Stimulated activated CD4-positive, alpha-beta T cell treated with anti-CD3 and anti-CD28 coated beads, Interleukin-1b, Interleukin-23, amount 100 ng/mL, for 1 hour (primary cell): ENCODE data around the gene RNF126.
"Not testable (repeated sequence)": the region's sequence is repeated elsewhere in the genome, so short reads cannot be mapped to it uniquely, and the experiment has no call there.

Experiments used
- DNase-seq, 2 donors: peaks; one replicate each; pipeline ENCODE4 v3.0.0-alpha.2; 2020; ENCODE audit warnings: low read depth in 2 of 2

The RNF126 gene

DNA sequence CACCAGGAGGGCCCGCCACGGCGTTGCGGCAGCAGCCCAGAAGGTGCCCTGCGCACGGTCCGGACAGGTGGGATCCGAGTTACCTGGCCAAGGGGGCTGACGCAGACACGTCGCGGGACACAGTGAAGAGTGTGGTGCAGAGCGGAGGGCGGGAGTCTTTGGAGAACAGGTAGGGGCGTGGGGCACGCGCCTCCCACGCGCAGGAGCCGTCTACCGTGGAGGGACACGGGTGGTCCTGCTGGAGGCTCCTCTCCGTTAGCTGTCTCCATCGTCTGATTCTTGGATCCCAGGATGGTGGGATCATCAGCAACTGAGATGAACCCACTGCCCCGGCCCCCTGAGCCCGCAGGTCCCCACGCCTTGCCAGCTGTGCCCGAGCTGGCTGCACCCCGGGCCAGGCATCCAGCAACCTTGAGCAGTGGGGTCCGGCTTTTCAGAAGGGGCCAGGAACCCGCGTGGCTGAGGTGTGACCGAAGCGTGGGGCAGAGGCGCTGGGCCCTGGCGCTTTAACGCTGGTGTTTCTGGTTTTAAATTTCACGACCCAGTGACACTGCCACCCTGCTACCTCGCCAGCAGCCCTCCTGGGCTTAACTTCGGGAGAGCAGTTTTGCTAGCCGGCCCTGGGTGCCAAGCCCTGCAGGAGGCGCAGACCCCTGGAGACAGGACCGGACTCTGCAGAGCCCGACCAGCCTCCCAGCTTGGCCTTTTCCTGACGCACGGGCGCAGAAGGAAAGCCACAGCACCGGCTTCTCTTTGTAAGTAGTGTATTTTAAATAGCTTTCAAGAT, 16.0 kb downstream of the RNF126 start:
- no peak for DNase-seq

DNA sequence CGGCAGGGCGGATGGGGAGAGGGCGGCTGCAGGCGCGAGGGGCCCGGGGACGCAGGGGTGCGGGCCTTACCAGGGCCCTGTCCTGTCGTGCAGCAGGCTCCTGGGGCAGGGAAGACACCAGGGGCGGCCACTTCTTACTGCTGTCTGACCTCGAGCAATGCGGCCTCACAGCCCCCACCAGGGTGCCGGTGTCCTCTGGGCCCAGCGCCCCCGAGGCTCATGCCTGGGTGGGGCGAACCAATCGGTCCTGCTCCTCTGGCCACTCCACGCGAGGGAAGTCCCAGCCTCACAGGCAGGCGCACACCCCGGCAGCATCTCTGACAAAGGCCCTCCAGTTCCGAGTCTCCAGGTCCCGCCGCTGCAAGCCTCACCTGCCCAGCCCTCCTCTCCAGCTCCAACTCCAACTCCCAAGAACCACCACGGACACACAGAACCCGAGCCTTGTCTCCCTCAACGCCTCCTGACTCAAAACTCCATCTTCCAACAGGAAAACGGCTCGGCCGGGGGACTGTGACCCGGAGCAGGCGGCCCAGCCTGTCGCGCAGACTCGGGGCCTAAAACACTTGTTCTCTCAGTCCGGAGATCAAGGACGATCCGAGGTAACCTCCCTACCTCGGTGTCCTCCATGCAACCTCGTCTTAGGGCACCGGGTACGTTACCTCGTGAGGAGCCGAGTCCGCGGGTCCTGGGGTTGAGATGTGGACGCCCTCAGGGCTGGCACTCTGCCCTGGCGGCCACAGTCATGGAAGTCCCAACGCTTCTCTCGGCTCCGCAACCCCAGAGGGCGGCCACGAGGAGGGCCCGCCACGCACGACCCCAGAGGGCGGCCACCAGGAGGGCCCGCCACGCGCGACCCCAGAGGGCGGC, 16.9 kb downstream of the RNF126 start:
- no peak for DNase-seq

DNA sequence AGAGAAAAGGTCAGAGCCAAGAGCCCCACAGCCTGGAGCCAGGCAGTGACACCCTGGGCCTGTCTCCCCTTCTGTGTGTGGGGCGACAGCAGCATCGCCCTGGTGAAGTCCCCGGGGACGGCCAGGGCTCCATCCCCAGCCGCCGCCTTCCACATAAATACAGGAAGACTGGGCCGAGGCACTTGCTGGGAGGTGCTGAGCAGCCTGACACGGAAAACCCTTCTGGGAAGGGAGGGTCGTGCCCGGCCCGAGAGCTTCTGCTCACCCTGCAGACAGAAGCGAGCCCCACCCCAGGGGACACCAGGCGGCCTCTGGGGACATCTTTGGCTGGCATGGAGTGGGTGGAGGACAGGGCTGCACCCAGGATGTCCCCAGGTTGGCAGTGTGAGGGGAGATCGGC, 18.2 kb downstream of the RNF126 start:
- DNase-seq, result no peak

GRCh38 chr19:644363-644762, 18.7 kb downstream of the RNF126 start:
- no peak for DNase-seq

DNA sequence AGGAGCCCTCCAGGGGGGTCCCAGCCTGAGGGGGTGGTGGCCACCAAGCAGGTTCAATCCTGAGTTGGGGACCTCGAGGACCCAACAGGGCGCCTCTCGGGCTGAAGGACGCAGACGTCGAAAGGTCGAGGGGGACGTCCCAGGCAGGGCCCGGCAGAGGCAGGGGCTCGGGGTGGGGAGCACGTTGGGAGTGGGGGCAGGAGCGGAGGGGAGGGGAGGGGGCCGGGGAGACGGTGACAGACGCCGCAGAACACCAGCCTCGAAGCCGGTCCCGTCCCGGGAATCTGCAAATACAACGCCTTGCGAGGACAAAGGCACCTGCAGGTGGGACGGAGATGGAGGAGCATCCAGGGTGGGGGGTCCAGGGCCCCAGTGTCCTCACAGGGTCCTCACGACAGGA, 19.3 kb downstream of the RNF126 start:
- no peak for DNase-seq

GRCh38 chr19:642767-643727, 20.0 kb downstream of the RNF126 start:
- DNase-seq, result no peak

DNA sequence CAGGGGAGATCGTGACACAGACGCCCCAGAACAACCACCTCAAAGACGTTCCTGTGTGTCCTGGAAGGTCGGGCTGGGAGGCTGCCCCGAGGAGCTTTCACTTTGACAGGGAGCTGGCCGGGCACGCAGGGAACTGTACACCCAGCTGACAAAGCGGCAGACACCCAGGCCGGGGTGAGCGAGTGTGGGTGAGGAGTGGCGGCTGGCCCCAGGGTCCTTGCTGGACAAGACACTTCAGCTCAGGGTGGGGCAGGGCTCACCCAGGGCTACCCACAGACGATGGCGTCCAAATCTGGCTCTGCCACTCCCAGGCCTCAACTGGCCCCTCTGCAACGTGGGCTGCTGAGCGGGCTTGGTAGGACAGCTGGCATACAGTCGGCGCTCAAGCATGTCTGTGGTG, 21.3 kb downstream of the RNF126 start:
- no peak for DNase-seq

GRCh38 chr19:640606-641189, 22.3 kb downstream of the RNF126 start:
- no peak for DNase-seq

GRCh38 chr19:640161-640558, 22.9 kb downstream of the RNF126 start:
- no peak for DNase-seq

DNA sequence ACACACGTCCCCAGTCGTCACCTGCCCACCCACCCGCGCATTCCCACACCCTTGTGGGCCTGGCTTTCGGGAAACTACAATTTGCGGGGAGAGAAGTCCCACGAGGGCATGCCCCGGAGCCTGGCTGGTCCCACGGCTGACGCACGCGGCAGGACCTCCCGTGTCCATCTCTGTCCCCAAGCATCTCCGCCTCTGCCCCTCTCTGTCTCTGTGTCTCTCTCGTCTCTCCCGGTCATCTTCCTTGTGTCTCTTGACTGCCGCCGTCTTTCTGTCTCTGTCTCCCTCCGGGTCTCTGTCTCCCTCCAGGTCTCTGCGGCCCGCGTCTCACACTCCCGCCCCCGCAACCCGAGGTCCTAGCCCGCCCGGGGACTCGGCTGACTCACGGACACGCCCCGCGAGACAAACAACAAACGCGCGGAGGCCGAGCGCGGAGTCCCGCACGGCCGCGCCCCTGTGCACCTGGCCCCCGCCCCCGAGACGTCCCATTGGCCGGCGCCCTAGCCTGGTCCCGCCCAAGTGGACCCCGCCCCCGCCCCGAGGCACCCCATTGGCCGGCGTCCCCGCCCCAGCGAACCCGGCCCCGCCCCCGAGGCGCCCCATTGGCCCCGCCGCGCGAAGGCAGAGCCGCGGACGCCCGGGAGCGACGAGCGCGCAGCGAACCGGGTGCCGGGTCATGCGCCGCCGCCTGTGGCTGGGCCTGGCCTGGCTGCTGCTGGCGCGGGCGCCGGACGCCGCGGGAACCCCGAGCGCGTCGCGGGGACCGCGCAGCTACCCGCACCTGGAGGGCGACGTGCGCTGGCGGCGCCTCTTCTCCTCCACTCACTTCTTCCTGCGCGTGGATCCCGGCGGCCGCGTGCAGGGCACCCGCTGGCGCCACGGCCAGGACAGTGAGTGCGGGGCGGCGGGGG, 23.5 kb downstream of the RNF126 start, which contains the start of gene FGF22:
Gene FGF22 (plus strand): TSS at position 627 of the 908 bp plus-strand sequence. CDS start 47 bp downstream, at position 674.
- peak; percentile 96 to 97 for DNase-seq

DNA sequence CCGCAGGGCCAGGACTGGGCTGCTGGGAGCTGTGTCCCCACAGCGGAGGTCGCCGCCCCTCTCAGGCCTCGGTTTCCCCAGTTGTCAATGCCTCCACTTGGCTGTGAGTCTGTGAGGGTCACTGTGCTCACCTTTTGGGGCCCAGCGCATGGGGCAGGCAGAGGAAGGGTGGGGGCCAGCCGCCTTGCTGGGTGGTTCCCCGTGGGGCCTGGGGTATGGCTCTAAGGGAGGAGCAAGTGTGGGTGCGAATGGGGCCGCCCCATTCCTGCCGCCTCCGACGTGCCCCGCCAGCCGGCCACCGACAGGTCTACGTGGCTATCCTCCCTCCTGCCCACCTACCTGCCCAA, 24.1 kb downstream of the RNF126 start:
- DNase-seq, result no peak

DNA sequence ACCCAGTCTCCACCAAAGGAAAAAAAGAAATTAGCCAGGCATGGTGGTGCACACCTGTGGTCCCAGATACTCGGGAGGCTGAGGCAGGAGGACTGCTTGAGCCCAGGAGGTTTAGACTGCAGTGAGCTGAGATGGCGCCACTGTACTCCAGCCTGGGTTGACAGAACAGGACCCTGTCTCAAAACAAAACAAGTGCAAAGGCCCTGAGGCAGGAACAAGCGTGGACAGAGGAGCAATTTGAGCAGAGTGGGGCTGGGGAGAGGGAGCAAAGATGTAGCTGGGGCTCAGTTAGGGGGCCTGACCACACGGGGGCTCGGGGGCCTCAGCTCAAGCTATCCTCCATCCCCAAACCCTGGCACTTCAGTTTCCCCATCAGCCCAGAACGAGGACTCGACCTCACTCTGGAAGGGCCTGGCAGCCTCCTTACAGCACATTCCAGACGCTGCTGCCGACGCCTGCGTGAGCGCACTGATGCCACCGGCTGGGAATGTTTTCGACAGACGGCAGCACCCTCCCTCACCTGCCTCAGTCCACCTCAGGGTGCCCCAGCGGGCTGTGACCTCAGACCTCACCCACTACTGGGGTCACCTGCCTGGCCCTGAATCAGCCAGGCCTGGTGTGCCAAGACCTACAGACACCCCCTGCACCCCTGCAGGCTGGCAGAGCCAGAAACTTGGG, 27.9 kb downstream of the RNF126 start:
- DNase-seq, result no peak

GRCh38 chr19:633786-634639, 29.0 kb downstream of the RNF126 start:
- DNase-seq, result no peak

GRCh38 chr19:633068-633785, 29.8 kb downstream of the RNF126 start, which contains the start of gene POLRMT:
Gene POLRMT, minus strand, starts transcription at chr19:633537. Its CDS starts 25 bp downstream, at chr19:633512.
- peak; percentile 88 to 94 for DNase-seq

DNA sequence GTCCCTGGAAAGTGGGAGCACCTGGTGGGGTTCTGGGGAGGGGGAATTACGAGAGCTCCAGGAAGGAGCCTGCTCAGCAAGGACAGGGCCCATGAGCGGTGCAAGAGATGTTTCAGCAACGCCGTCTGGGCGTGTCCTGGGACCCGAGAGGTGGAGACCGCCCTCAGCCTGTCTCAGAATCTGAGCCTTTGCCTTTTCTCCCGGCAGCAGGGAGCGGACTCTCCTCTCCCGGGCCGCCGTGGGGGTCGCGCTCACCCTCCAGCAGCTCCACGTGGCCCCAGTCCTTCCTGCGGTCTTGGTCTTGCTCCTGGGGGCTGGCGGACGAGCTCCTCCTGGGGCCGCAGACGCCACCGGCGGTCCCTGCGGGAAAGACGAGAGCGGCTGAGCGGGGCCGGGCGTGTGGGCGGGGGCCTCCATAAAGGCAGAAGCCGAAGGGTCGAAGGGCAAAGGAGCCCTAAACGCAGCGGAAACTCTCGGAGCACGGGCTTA, 30.4 kb downstream of the RNF126 start:
- no peak for DNase-seq

- DNase-seq, result no peak
These were observed 32.9 kb downstream of the RNF126 start for GRCh38 chr19:629961-630714.

GRCh38 chr19:629515-629914, 33.5 kb downstream of the RNF126 start:
- not testable (repeated sequence) for DNase-seq
